Esophagus muscularis mucosa (tissue), 4 donors: ENCODE results near the gene NGRN. TPM values are rescaled to one million over a fixed set of nuclear protein-coding genes. Genes with fewer than 3 reads are reported as not detected.
"Not testable (repeated sequence)": the region's sequence is repeated elsewhere in the genome, so short reads cannot be mapped to it uniquely, and the experiment has no call there.

Source experiments
- DNase-seq: peaks from one replicate; pipeline ENCODE4 v3.0.0-alpha.2; 2017; ENCODE audit errors: extremely low spot score
- H3K27ac ChIP-seq, 4 donors: fragments of 200-600 bp; sonication (generic); replicated peaks in 1 of 4; 1 replicate in 3 of 4; 2 replicates in 1 of 4; pipeline ENCODE4 v1.5.1; 2016 to 2019; ENCODE audit warnings: mild to moderate bottlenecking in 1 of 4
- H3K27me3 ChIP-seq, 4 donors: fragments of 200-600 bp; sonication (generic); one replicate each; pipeline versions ENCODE4 v1.5.1 to v1.6.0; 2016 to 2019
- H3K36me3 ChIP-seq, 4 donors: fragments of 200-600 bp; sonication (generic); one replicate each; pipeline ENCODE4 v1.5.1; 2016 to 2019
- H3K4me1 ChIP-seq, 4 donors: fragments of 200-600 bp; sonication (generic); one replicate each; pipeline ENCODE4 v1.5.1; 2016 to 2019
- H3K4me3 ChIP-seq, 4 donors: fragments of 200-600 bp; sonication (generic); 1 replicate in 2 of 4; 2 replicates in 2 of 4; pipeline ENCODE4 v1.5.1; 2016 to 2019; ENCODE audit warnings: mild to moderate bottlenecking in 4 of 4, moderate library complexity in 1 of 4
- H3K9me3 ChIP-seq, 4 donors: fragments of 200-600 bp; sonication (generic); 1 replicate in 3 of 4; 2 replicates in 1 of 4; pipeline ENCODE4 v1.5.1; 2016 to 2019
- CTCF ChIP-seq, 3 experiments: fragments of 200-600 bp in 2 of 3; fragments of 450-650 bp in 1 of 3; sonication (generic) in 2 of 3; IDR thresholded peaks; one replicate each; pipeline ENCODE4 v1.5.1; 2017 to 2019; ENCODE audit warnings: antibody characterized with exemption in 3 of 3, mild to moderate bottlenecking in 2 of 3, moderate library complexity in 1 of 3
- EP300 ChIP-seq: sonication (generic); formaldehyde crosslinking; IDR thresholded peaks from one replicate; pipeline ENCODE4 v1.6.1; 2017; ENCODE audit warnings: antibody characterized with exemption
- POLR2A ChIP-seq: fragments of 450-650 bp; IDR thresholded peaks from one replicate; pipeline ENCODE4 v1.6.1; 2017; ENCODE audit warnings: antibody characterized with exemption, moderate library complexity, mild to moderate bottlenecking, low read depth
- POLR2AphosphoS5 ChIP-seq, 2 donors: sonication (generic); formaldehyde crosslinking; IDR thresholded peaks; one replicate each; pipeline ENCODE4 v1.6.1; 2017; ENCODE audit warnings: antibody characterized with exemption in 2 of 2
- WGBS: methylation state at CpG from one replicate; pipeline ENCODE4 v1.1.5; 2018; 5-methylcytosine and 5-hydroxymethylcytosine counted together
- intact Hi-C: fragments of 100-400 bp; cut with DNase I; formaldehyde crosslinking; loops from one replicate; pipeline ENCODE4 v1.15.1; 2023
- total RNA-seq, 4 donors: library from RNA; depleted of rRNA; stranded (reverse); fragments of >200 nt; gene quantifications; one replicate each; pipeline versions ENCODE4 v1.1.0 to v1.2.1, GENCODE V29; 2016

Gene NGRN
- total RNA-seq, 4 donors from 2014 or later: 140 to 166 (median 154) TPM

- DNase-seq: no peak
- no peak overlapping the region for H3K4me3 ChIP-seq
- peaks cover 0 to 5% (median 0%) of the 10 kb centered on the region in 4 donors for H3K27me3 ChIP-seq
- H3K4me1 ChIP-seq: peaks cover 0 to 14% (median 9%) of the 10 kb centered on the region in 4 donors
- H3K9me3 ChIP-seq: no peaks in the 10 kb centered on the region
- no peak overlapping the region for H3K27ac ChIP-seq
- TF ChIP-seq EP300 (no peak), POLR2AphosphoS5 (IDR thresholded peaks at IDR 0.05) (no peak), CTCF (IDR thresholded peaks at IDR 0.05) (no peak), POLR2A (no peak)
- no peaks in the 10 kb centered on the region for H3K36me3 ChIP-seq
- 83% methylated on average over 5 of the region's 6 CpGs for WGBS
- intact Hi-C loops: no loop called here
Measured at GRCh38 chr15:90294159-90294558, 28.7 kb downstream of the NGRN start.

- Histone ChIP-seq H3K4me1 (peaks cover 0 to 14% (median 9%) of the 10 kb centered on the region in 4 donors), H3K27ac (no peak overlapping the region), H3K27me3 (peaks cover 0 to 5% (median 0%) of the 10 kb centered on the region in 4 donors), H3K4me3 (no peak overlapping the region), H3K36me3 (no peaks in the 10 kb centered on the region), H3K9me3 (no peaks in the 10 kb centered on the region)
- intact Hi-C loops: no loop called here
- DNase-seq: no peak
- WGBS: 57% methylated on average over 15 of the region's 16 CpGs
- TF ChIP-seq POLR2AphosphoS5 (IDR thresholded peaks at IDR 0.05): no peak
- TF ChIP-seq CTCF (IDR thresholded peaks at IDR 0.05): no peak
Measured at GRCh38 chr15:90294601-90295269, 29.3 kb downstream of the NGRN start.

GRCh38 chr15:90295270-90295648 lies 29.8 kb downstream of the NGRN start:
- WGBS: 74% methylated on average over 7 of the region's 10 CpGs
- Histone ChIP-seq H3K27me3 (peaks cover 0 to 5% (median 0%) of the 10 kb centered on the region in 4 donors), H3K9me3 (no peaks in the 10 kb centered on the region), H3K4me3 (no peak overlapping the region), H3K36me3 (no peaks in the 10 kb centered on the region), H3K4me1 (peaks cover 0 to 14% (median 9%) of the 10 kb centered on the region in 4 donors), H3K27ac (no peak overlapping the region)
- no peak for DNase-seq
- intact Hi-C loops: no loop called here
- TF ChIP-seq CTCF (IDR thresholded peaks at IDR 0.05) (no peak), POLR2A (no peak), POLR2AphosphoS5 (IDR thresholded peaks at IDR 0.05) (no peak), EP300 (no peak)

GRCh38 chr15:90296316-90296884 lies 30.9 kb downstream of the NGRN start:
- H3K27me3 ChIP-seq, H3K9me3 ChIP-seq, intact Hi-C loops, H3K4me3 ChIP-seq, H3K36me3 ChIP-seq, DNase-seq, H3K27ac ChIP-seq: not testable (repeated sequence)
- WGBS: 58% methylated on average over 4 of the region's 4 CpGs
- H3K4me1 ChIP-seq: peaks cover 0 to 19% (median 14%) of the 10 kb centered on the region in 4 donors

GRCh38 chr15:90297021-90297420 lies 31.5 kb downstream of the NGRN start:
- whole genome bisulfite sequencing: 96% methylated on average over 4 of the region's 4 CpGs

More at GRCh38 chr15:90297021-90297420, 31.5 kb downstream of the NGRN start:
- no peaks in the 10 kb centered on the region for H3K9me3 ChIP-seq
- TF ChIP-seq EP300 (no peak), POLR2A (no peak), CTCF (IDR thresholded peaks at IDR 0.05) (no peak), POLR2AphosphoS5 (IDR thresholded peaks at IDR 0.05) (no peak)
- no peaks in the 10 kb centered on the region for H3K36me3 ChIP-seq
- no peak for DNase-seq
- H3K4me1 ChIP-seq: peaks cover 3 to 22% (median 17%) of the 10 kb centered on the region in 4 donors
- peaks cover 0 to 5% (median 0%) of the 10 kb centered on the region in 4 donors for H3K27me3 ChIP-seq
- no peak overlapping the region for H3K4me3 ChIP-seq
- intact Hi-C loops: no loop called here
- no peak overlapping the region for H3K27ac ChIP-seq
